NCI-H1092 treated with DMSO at 0.1 percent for 48 hours (cell line): ENCODE measurements around the gene NRP2.

Source experiments
- DNase-seq: peaks from one replicate; lab custom pipeline; 2025; lab: John Stamatoyannopoulos, UW

The NRP2 gene, protein sequence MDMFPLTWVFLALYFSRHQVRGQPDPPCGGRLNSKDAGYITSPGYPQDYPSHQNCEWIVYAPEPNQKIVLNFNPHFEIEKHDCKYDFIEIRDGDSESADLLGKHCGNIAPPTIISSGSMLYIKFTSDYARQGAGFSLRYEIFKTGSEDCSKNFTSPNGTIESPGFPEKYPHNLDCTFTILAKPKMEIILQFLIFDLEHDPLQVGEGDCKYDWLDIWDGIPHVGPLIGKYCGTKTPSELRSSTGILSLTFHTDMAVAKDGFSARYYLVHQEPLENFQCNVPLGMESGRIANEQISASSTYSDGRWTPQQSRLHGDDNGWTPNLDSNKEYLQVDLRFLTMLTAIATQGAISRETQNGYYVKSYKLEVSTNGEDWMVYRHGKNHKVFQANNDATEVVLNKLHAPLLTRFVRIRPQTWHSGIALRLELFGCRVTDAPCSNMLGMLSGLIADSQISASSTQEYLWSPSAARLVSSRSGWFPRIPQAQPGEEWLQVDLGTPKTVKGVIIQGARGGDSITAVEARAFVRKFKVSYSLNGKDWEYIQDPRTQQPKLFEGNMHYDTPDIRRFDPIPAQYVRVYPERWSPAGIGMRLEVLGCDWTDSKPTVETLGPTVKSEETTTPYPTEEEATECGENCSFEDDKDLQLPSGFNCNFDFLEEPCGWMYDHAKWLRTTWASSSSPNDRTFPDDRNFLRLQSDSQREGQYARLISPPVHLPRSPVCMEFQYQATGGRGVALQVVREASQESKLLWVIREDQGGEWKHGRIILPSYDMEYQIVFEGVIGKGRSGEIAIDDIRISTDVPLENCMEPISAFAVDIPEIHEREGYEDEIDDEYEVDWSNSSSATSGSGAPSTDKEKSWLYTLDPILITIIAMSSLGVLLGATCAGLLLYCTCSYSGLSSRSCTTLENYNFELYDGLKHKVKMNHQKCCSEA

GRCh38 chr2:205682239-205682970 is at the start of gene NRP2:
TSS of gene NRP2 (plus strand) at chr2:205682501. CDS start at chr2:205683291, 790 bp downstream.
- DNase-seq: peak; percentile 77

DNA sequence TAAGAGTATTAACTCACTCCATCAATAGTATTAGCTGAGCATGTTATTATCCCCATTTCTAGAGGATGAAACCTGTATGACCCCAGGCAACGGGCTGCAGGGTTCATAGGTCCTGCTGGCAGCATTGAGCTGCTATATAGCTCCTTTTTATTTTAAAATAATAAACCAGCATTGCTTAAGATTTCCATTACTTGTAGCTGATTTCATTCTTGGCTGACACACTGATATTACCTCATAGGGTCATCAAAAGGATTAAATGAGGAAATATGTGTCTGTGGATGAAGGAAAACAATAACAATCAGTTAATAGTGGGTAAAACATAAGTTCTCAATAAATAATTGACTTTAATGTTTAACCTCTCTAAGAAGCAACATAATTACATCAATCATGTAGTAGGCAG is 48.3 kb upstream of the NRP2 start:
- no peak for DNase-seq

DNA sequence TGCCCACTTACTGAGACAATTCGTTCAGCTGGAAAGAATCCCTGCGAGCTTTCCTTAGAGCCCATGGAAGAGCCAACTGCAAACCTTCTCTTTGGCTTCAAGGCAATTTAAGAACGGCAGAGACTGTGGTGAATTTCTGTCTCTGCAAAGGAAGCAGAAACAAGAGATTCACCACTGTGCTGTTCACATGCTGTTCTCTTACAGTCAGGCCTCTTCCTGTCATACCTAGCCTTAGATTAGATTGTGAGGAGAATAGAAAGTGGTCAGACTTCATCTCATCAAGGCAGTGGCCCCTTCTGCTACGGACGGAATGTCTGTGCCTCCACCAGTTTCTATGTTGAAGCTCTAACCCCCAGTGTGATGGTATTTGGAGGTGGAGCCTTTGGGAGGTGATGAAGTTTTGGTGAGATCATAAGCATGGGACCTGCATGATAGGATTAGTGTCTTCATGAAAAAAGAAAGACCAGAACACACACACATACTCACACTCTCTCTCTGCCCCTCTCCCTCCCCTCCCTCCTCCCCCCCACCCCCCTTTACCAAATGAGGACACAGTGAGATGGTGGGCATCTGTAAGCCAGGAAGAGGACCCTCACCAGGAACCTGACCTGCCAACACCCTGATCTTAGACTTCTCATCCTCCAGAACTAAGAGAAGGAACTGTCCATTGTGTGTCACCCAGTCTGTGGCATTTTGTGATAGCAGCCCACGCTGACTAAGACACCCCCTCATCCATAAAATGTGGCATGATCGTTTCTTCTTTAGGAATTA is 45.6 kb upstream of the NRP2 start:
- DNase-seq: no peak

DNA sequence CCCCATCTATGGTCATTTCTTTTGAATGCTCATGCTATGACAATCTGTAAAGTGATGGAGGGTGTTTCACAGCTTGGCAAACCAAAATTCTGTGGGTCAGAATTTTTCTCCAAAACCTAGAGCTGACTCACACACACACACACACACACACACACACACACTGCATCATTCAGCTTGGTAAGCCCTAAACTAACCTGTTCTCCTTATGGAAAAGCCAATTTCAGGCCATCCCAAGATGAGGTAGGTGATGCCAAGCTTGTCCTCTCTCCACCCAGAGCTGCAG is 45.0 kb upstream of the NRP2 start:
- no peak for DNase-seq

GRCh38 chr2:205637779-205638503 is 44.4 kb upstream of the NRP2 start:
- DNase-seq: no peak

DNA sequence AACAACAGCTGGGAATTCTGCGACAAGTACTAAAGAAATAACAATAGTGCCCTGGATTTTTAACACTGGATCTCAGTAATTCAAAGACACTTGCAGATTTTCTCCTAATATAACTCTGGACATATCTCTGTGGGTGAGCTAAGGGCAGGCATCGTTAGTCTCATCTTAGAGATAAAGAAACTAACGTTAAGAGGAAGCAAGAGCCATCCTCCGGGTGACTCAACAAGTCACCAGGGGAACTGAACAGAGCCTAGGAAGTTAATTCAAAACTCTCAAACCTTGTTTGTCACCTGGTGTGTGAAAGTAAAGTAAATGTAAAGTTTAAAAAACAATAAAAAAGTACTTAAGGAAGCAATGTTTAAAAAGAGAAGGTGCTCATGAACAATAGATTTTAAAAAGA is 41.6 kb upstream of the NRP2 start:
- DNase-seq: no peak

GRCh38 chr2:205642599-205643356 is 39.5 kb upstream of the NRP2 start:
- no peak for DNase-seq

DNA sequence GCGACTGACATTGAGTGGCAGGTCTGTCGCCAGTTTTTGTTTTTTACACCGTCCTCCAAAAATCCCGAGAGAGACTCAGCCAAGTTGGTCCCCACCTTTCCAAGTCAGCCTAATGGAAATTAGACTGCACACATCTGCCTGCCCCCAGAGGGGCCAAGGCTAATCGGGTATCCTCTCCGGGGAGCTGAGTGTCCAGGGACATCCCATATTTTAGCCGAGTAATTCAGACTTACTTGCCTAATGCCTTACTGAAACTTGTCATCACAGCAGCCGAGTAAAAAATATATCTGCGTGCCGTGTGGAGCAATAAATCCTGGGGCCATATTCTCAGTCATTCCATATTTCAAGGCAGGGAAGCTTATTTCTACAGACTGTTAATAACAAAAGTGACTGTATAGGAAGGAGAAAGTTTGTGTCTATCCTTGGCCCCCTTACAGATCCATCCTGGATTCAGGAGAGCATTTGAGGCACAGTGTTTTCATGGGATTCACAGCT is 38.9 kb upstream of the NRP2 start:
- no peak for DNase-seq

GRCh38 chr2:205644018-205644417 is 38.3 kb upstream of the NRP2 start:
- no peak for DNase-seq

DNA sequence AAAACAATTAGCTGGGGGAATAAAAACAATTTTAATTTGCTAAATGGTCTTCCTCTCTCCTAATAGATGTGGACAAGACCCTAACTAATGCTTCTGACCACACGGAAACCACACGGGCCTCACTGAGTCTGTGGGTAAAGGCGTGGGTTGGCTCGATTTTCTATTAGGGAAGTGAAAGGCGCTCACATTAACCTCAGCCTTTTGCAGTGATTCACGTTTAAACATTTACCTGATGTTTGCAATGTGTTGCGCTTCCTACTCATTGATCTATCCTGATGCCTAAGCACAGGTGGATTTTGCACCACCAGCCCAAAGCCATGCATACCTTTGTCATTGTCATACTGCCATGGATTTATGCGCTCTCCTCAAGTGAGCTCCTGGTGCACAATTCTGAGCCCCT is 35.6 kb upstream of the NRP2 start:
- no peak for DNase-seq

GRCh38 chr2:205650450-205650849 is 31.9 kb upstream of the NRP2 start:
- DNase-seq: no peak

- DNase-seq: no peak
Observed at GRCh38 chr2:205650931-205651330, 31.4 kb upstream of the NRP2 start.

- DNase-seq: no peak
Observed at GRCh38 chr2:205651719-205652118, 30.6 kb upstream of the NRP2 start.

DNA sequence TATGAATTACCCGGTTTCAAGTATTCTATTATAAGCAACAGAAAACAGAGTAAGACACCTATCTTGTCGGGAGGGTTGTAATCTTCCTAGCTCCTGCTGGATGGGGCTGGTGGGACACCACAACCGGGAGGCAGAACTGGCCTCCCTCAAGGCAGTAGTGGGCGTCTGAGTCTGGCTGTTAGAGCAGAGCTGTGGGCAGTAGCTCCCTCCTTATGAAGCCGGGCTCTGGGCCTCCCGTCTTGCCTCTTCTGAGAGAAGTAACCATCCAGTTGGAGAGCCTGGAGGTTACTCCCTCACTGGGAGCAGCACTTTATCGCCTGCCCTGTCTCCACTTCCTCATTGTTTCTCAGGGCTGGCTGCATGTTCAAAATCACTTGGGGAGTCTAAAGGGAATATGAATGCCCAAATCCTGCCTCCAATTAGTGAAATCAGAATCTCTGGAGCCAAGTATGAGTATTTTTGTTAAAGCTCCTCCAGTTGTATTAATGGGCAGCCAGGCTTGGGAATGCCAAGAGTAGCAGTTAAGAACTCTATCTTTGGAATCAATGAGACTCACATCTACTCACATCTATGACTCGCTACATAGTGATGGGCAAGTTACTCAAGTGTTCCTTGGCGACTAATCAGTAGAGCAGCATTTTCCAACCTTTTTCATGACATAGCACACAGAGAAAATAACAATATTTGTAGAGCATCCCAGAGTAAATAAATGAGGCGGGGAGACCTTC is 27.3 kb upstream of the NRP2 start:
- DNase-seq: no peak

DNA sequence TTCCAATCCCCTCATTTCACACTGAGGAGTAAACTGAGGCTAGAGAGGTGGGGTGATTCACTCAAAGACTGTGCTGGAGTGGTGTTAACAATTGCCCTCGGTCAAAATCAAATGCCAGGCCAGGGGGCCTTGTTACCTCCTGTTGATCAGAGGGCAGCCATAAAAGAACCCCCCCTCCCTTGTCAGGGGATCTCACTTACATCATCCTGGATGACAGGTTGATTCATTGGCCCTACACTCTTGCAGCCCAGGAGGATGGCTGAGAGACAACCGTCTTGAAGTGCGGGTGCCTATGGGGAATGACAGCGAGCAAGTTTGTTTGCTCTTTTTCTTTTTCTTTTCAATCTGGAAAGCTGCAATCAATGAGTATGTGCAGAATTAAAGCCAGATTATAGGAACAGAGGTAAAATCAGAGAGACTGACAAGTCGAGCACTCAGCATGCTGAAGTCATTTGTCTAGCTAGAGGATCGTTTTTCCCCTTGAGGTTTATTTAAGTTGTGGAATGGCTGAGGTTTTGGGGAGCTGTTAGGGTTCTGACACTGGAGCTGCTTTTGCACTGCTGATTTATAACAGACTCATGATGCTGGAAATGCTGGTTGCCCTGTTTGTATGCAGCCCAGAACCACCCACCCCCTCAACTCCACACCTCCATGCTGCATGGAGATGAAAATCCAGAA is 26.4 kb upstream of the NRP2 start:
- DNase-seq: no peak

- DNase-seq: no peak
Observed at GRCh38 chr2:205656461-205656860, 25.8 kb upstream of the NRP2 start.

- DNase-seq: no peak
Observed at GRCh38 chr2:205656941-205657340, 25.4 kb upstream of the NRP2 start.

- no peak for DNase-seq
Observed at GRCh38 chr2:205657579-205657978, 24.7 kb upstream of the NRP2 start.

DNA sequence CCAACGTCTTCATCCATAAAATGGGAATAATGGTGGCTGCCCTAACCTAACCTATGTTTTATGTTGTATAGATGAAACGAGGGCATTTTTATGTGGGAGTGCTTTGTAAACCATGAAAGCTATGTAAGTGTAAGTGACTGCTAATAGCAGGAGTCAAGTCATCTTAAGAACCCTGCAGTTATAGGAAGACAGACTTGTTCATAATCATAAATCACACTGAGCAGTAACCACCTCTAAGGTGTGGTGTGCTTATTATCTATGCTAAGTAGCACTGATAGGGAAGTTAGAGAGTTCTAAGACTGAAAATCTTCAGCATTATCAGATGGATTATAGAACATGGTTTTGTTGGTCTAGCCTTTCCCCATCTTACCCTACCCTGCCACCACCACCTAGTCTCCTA is 24.2 kb upstream of the NRP2 start:
- no peak for DNase-seq
